BJ (cell line): ENCODE results near the gene P2RX2. TPM values are rescaled to one million over a fixed set of nuclear protein-coding genes. Genes with fewer than 3 reads are reported as not detected.

Source experiments
- CTCF ChIA-PET: fragments of 350-600 bp; formaldehyde crosslinking; extraction: SDS; loops from one replicate; lab custom pipeline; 2021; ENCODE audit warnings: antibody characterized with exemption, inconsistent platforms; lab: Yijun Ruan, JAX
- POLR2A ChIA-PET: fragments of 300-600 bp; sonication (Branson Sonifier 250); formaldehyde crosslinking; extraction: SDS; loops from one replicate; lab custom pipeline; 2021; ENCODE audit warnings: antibody characterized with exemption; lab: Charles Lee
- DNase-seq: peaks from one replicate; pipeline ENCODE4 v3.0.0-alpha.2; 2011; ENCODE audit warnings: low read depth
- H3K27me3 ChIP-seq: 2 replicates; pipeline ENCODE4 v1.6.0; 2011; ENCODE audit warnings: low read length; ENCODE audit not compliant: control insufficient read depth, insufficient read depth
- H3K36me3 ChIP-seq: 2 replicates; pipeline ENCODE4 v1.5.1; 2011; ENCODE audit warnings: low read length; ENCODE audit not compliant: control insufficient read depth, insufficient read depth
- H3K4me3 ChIP-seq: 2 replicates; pipeline ENCODE4 v1.5.1; 2011; ENCODE audit warnings: low read depth, mild to moderate bottlenecking, control low read depth, low read length
- polyA plus RNA-seq: library from polyadenylated mRNA; depleted of rRNA; stranded (reverse); fragments of >200 nt; gene quantifications from 2 replicates; pipeline ENCODE4 v1.2.3, GENCODE V29; 2011
- TF ChIP-seq, protein P1 (sequence below): IDR thresholded peaks from 2 replicates; pipeline ENCODE4 v1.5.1; 2011; ENCODE audit warnings: low read depth, mild to moderate bottlenecking, control low read depth, inconsistent platforms, low read length, moderate library complexity; ENCODE audit not compliant: insufficient read depth

The P2RX2 gene
- polyA plus RNA-seq, 1 experiment, result not detected

DNA sequence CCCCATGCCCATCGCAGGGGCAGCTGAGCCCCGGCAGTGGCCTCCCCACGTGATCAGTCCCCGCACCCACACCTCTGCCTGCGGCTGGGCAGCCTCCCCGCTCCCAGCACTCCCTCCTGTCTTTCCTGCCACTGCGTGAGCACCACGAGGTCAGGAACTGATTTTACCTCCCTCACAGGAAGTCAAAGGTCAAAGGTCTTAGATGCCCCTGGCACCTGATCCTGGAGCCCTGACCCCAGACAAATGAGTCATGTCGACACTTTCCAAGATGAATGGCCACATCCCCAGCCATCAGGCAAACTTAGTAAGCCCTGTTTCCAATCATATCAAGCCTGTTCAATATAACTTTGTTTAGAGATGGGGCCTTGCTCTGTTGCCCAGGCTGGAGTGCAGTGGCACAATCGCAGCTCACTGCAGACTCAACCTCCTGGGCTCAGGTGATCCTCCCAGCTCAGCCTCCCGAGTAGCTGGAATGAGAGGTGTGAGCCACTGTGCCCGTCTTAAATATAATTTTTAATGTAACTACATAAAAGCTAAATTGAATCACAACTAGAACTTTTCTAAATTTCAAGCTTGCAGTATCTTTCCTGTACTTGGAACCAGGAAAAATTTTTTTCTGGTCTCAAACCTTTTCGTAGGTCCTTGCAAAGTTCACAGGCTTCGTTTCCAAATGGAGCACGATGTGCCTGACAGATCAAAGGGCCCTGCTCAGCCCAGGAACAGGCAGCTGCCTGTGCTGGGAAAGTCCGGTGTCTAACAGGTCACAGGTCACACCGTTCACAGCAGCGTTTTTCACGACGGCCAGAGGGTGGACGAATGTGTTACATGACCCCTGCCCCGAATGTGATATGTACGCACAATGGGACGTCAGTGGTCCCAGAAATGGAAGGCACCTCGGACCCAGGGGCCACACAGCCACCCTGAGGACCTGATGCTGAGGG is 10.1 kb upstream of the P2RX2 start:
- CTCF ChIA-PET, result interaction anchor here (3.0 to 4.5 kb wide), 2 partner anchors 8 to 194 kb away, joined by 11 to 35 read pairs; no protein-coding TSS in a partner anchor
- POLR2A ChIA-PET, result no interaction called here

DNA sequence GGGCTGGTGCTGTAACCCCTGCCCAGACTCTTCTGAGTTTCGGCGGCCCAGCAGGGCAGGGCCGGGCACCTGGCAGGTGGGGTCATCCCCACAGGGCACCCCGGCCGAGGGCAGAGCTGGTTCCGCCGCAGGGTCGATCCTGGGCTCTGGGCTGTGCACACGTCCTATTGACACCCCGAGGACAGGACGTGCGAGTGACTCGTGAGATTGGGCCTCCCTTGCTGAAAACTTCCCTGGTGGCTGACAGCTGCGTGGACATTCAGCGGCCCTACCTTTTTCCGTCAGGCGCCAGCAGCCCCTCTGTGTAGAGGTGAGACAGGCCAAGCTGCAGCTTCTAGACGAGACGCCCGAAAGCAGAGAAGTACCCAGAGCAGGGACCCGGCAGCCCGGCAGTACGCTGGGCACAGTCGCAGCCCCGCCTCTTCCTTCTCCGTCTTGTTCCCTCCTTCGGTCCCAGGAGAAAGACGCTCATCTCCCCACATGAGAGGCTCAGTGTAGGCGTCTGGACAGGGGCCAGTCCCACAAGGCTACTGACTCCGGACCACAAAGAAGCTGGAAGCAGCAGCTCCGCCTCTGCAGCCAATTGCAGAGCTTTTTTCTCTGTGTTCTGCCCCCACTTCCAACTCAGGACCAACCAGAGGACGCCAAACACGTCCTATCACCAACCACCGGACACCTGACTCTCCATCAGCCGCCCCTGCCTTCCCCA is 8.4 kb upstream of the P2RX2 start, which contains the start of gene LRCOL1:
LRCOL1 (minus strand) TSS at position 532 of the 709 bp plus-strand sequence. CDS start 4,331 bp downstream, outside the sequence.
- POLR2A ChIA-PET, result no interaction called here
- no peaks in the 10 kb centered on the region for H3K36me3 ChIP-seq
- CTCF ChIA-PET, result interaction anchor here (0.6 to 4.5 kb wide), 4 partner anchors 10 to 195 kb away, joined by 3 to 35 read pairs (median 7); no protein-coding TSS in a partner anchor
- peak within 1 kb of the TSS; percentile 14; the same call in 1 of the 2 replicates for H3K4me3 ChIP-seq
- no peak for DNase-seq
- TF ChIP-seq, protein P1, sequence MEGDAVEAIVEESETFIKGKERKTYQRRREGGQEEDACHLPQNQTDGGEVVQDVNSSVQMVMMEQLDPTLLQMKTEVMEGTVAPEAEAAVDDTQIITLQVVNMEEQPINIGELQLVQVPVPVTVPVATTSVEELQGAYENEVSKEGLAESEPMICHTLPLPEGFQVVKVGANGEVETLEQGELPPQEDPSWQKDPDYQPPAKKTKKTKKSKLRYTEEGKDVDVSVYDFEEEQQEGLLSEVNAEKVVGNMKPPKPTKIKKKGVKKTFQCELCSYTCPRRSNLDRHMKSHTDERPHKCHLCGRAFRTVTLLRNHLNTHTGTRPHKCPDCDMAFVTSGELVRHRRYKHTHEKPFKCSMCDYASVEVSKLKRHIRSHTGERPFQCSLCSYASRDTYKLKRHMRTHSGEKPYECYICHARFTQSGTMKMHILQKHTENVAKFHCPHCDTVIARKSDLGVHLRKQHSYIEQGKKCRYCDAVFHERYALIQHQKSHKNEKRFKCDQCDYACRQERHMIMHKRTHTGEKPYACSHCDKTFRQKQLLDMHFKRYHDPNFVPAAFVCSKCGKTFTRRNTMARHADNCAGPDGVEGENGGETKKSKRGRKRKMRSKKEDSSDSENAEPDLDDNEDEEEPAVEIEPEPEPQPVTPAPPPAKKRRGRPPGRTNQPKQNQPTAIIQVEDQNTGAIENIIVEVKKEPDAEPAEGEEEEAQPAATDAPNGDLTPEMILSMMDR, result no peak
- peaks cover 14% of the 10 kb centered on the region for H3K27me3 ChIP-seq

More for the DNA sequence above, 10.1 kb upstream of the P2RX2 start:
- Histone ChIP-seq H3K4me3 (no peak overlapping the region), H3K36me3 (no peaks in the 10 kb centered on the region), H3K27me3 (peaks cover 27% of the 10 kb centered on the region)
- no peak for DNase-seq
- TF ChIP-seq, protein P1, result no peak

DNA sequence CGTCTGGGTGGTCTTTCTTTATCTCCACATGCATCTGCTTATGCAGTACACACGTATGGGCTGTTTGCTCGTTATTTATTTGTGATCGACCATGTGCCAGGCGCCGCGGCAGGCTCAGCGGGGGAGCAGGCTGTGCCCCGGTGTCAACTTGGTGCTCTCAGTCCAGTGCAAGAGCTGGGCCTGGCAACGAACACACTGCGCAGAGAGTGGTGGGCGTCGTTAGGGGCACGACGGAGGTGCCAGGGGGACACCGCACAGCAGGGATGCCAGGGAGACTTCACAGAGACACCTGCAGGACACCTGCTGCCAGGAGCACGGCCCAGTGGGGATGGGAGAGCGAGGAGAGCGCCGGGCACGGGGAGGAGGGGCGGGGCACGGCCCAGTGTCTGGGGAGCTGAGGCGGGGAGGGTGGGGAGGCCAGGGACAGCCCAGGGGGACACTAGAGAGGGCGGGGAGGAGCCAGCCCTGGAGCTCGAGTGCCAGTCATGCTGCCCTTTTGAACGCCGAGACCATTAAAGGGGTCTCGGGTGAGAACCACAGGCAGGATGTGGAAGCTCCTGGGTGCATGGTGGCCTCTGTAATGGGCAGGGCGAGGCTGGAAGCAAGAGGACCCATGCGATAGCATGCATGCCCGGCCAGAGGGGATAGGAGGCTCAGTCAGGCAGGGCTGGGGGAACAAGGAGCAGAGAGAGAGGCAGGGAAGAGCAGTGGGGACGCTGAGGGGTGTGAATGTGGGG is 7.5 kb upstream of the P2RX2 start:
- TF ChIP-seq, protein P1, result no peak
- H3K27me3 ChIP-seq, result peaks cover 21% of the 10 kb centered on the region
- no peak overlapping the region for H3K4me3 ChIP-seq
- POLR2A ChIA-PET, result no interaction called here
- no peaks in the 10 kb centered on the region for H3K36me3 ChIP-seq
- CTCF ChIA-PET, result interaction anchor here (0.6 to 4.5 kb wide), 5 partner anchors 11 to 457 kb away, joined by 3 to 35 read pairs (median 5); no protein-coding TSS in a partner anchor
- no peak for DNase-seq

DNA sequence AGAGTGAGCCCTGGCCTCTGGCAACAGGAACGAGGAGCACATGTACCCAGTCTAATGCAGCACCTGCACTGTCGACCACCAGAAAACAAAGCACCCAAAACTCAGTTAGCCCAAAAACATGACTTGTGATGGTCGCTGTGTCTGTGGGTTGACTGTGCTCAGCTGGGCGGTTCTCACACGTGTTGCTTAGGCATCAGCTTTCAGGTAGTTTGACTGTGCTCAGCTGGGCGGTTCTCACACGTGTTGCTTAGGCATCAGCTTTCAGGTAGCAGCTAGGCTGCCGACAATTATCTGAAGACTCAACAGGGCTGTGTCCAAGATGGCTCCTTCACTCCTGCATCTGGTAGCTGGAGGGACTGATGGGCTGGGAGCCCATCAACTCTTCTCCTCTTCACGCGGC is 7.0 kb upstream of the P2RX2 start:
- POLR2A ChIA-PET, result no interaction called here
- no peaks in the 10 kb centered on the region for H3K36me3 ChIP-seq
- CTCF ChIA-PET, result interaction anchor here (0.7 to 4.5 kb wide), 5 partner anchors 12 to 458 kb away, joined by 3 to 35 read pairs (median 5); no protein-coding TSS in a partner anchor
- no peak overlapping the region for H3K4me3 ChIP-seq
- TF ChIP-seq, protein P1, result no peak
- no peak for DNase-seq
- H3K27me3 ChIP-seq, result peaks cover 20% of the 10 kb centered on the region
